ENCODE measurements around the gene HMGA1.

GRCh38 chr6:34237722-34238584 lies 1.3 kb downstream of the HMGA1 start:
- TF ChIP-seq CTCF (IDR thresholded peaks at IDR 0.05; ENCODE audit: low read depth, low read length, poor library complexity, severe bottlenecking) (peak; percentile 55), EZH2phosphoT487 (IDR thresholded peaks at IDR 0.05; ENCODE audit: borderline replicate concordance, low read length) (no peak)
